Kidney (tissue), 14 donors: ENCODE results near the gene ADGRD1. TPM values are rescaled to one million over a fixed set of nuclear protein-coding genes. Genes with fewer than 3 reads are reported as not detected.
A peak's percentile ranks its signal among the peaks of the same experiment; 100 is the strongest.

Source experiments
- DNase-seq, 5 donors: peaks; one replicate each; pipeline ENCODE4 v3.0.0-alpha.2; 2013 to 2020
- FAIRE-seq: peaks from 2 replicates; lab custom pipeline; 2012; peaks lifted over from hg19 to GRCh38; lab: Jason Lieb, UNC
- H3K27ac ChIP-seq, 2 donors: one replicate each; pipeline ENCODE4 v1.7.0; 2013; ENCODE audit warnings: low read depth in 2 of 2, low read length in 2 of 2, inconsistent platforms in 1 of 2
- H3K27me3 ChIP-seq: one replicate; pipeline ENCODE4 v1.7.1; 2013; ENCODE audit warnings: low read length, inconsistent platforms; ENCODE audit not compliant: control insufficient read depth, insufficient read depth
- H3K36me3 ChIP-seq, 3 donors: one replicate each; pipeline versions ENCODE4 v1.7.0 to v1.7.1; 2013; ENCODE audit warnings: low read length in 3 of 3, control low read depth in 1 of 3, inconsistent platforms in 1 of 3; ENCODE audit not compliant: insufficient read depth in 3 of 3, control insufficient read depth in 2 of 3
- H3K4me1 ChIP-seq, 3 donors: one replicate each; pipeline versions ENCODE4 v1.7.0 to v1.7.1; 2013; ENCODE audit warnings: low read length in 3 of 3, inconsistent platforms in 1 of 3, low read depth in 1 of 3; ENCODE audit not compliant: control insufficient read depth in 2 of 3, insufficient read depth in 2 of 3
- H3K4me3 ChIP-seq, 3 donors: one replicate each; pipeline versions ENCODE4 v1.7.0 to v1.8.1; 2013; ENCODE audit warnings: low read length in 3 of 3, control low read depth in 1 of 3, inconsistent platforms in 1 of 3
- H3K9ac ChIP-seq, 3 donors: one replicate each; pipeline versions ENCODE4 v1.7.0 to v1.7.1; 2013; ENCODE audit warnings: low read length in 3 of 3, control low read depth in 1 of 3, inconsistent platforms in 1 of 3
- H3K9me3 ChIP-seq, 3 donors: one replicate each; pipeline versions ENCODE4 v1.7.0 to v1.7.1; 2013; ENCODE audit warnings: low read length in 3 of 3, control low read depth in 1 of 3, inconsistent platforms in 1 of 3; ENCODE audit not compliant: control insufficient read depth in 2 of 3, insufficient read depth in 1 of 3
- intact Hi-C: fragments of 100-400 bp; cut with DNase I; formaldehyde crosslinking; loops from one replicate; pipeline ENCODE4 v1.11.1; 2022
- polyA plus RNA-seq: library from polyadenylated mRNA; stranded (reverse); fragments of 350-450 nt; fragmentation: Illumina TruSeq; extraction: RNeasy Lipid Tissue Mini Kit (QIAGEN cat#74804); gene quantifications from one replicate; pipeline ENCODE4 v1.2.3, GENCODE V29; 2014; ENCODE audit warnings: low read depth, low replicate concordance; ENCODE audit not compliant: insufficient read depth
- total RNA-seq: library from RNA; stranded (reverse); fragmentation: NEBNext Ultra II Directional; extraction: Animal tissue kit (Norgen Biotek cat#: 25700); gene quantifications from one replicate; pipeline ENCODE4 v1.2.1, GENCODE V29; 2021
- TF ChIP-seq, protein P1 (sequence below): IDR thresholded peaks from 3 replicates; pipeline ENCODE4 v1.5.1; 2012; ENCODE audit warnings: mild to moderate bottlenecking, moderate library complexity, borderline replicate concordance; ENCODE audit not compliant: insufficient read depth; ENCODE audit errors: extremely low read depth
- donor health status: control.
- donor health status: control.
- donor health status: control.
- donor health status: control.
- donor health status: control.
- donor health status: DM: yes; HTN: yes; CAD: no.
- donor health status: Normal renal cell carcinoma (clear cell type).

Gene ADGRD1
- total and polyA plus RNA-seq, 2 donors from 2014 or later: 1.7 to 6.7 TPM

DNA sequence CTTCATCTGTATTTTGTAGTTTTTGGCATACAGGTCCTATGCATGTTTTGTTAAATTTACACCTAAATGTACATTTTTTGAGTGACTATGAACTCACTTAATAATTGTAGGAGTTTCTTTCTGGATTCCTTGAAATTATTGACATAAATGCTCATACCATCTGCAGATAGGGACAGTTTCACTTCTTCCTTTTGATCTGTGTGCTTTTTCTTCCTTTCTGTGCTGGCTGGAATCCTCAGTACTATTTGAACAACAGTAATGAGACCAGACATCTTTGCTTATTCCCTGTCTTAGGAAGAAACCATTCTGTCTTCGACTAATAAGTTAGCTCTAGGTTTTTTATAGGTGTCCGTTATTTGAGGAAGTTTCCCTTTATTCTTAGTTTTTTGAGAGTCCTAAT lies 110.3 kb downstream of the ADGRD1 start:
- intact Hi-C loops: no loop called here
- DNase-seq (no peak), FAIRE-seq (no peak)
- H3K27me3 ChIP-seq: no peaks in the 10 kb centered on the region
- H3K4me3 ChIP-seq: no peak overlapping the region
- no peaks in the 10 kb centered on the region for H3K9me3 ChIP-seq
- no peaks in the 10 kb centered on the region for H3K4me1 ChIP-seq
- no peak overlapping the region for H3K27ac ChIP-seq
- no peaks in the 10 kb centered on the region for H3K36me3 ChIP-seq
- TF ChIP-seq, protein P1, sequence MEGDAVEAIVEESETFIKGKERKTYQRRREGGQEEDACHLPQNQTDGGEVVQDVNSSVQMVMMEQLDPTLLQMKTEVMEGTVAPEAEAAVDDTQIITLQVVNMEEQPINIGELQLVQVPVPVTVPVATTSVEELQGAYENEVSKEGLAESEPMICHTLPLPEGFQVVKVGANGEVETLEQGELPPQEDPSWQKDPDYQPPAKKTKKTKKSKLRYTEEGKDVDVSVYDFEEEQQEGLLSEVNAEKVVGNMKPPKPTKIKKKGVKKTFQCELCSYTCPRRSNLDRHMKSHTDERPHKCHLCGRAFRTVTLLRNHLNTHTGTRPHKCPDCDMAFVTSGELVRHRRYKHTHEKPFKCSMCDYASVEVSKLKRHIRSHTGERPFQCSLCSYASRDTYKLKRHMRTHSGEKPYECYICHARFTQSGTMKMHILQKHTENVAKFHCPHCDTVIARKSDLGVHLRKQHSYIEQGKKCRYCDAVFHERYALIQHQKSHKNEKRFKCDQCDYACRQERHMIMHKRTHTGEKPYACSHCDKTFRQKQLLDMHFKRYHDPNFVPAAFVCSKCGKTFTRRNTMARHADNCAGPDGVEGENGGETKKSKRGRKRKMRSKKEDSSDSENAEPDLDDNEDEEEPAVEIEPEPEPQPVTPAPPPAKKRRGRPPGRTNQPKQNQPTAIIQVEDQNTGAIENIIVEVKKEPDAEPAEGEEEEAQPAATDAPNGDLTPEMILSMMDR: no peak
- no peak overlapping the region for H3K9ac ChIP-seq

- FAIRE-seq: no peak
Observed at GRCh38 chr12:131065279-131065678, 111.6 kb downstream of the ADGRD1 start.

GRCh38 chr12:131065801-131066200 lies 112.1 kb downstream of the ADGRD1 start:
- intact Hi-C loops: no loop called here
- no peaks in the 10 kb centered on the region for H3K27me3 ChIP-seq
- no peak overlapping the region for H3K4me3 ChIP-seq
- peak in 1 of 5 donors; percentile 13 for DNase-seq
- H3K36me3 ChIP-seq: no peaks in the 10 kb centered on the region
- no peaks in the 10 kb centered on the region for H3K9me3 ChIP-seq
- H3K9ac ChIP-seq: no peak overlapping the region
- TF ChIP-seq, protein P1: no peak
- no peaks in the 10 kb centered on the region for H3K4me1 ChIP-seq
- FAIRE-seq: no peak
- no peak overlapping the region for H3K27ac ChIP-seq

More at GRCh38 chr12:131065279-131065678, 111.6 kb downstream of the ADGRD1 start:
- Histone ChIP-seq H3K9me3 (no peaks in the 10 kb centered on the region), H3K27ac (no peak overlapping the region), H3K9ac (no peak overlapping the region), H3K36me3 (no peaks in the 10 kb centered on the region), H3K4me3 (no peak overlapping the region), H3K4me1 (no peaks in the 10 kb centered on the region), H3K27me3 (no peaks in the 10 kb centered on the region)
- intact Hi-C loops: no loop called here
- peak in 2 of 5 donors; percentile 28 to 51 for DNase-seq
- TF ChIP-seq, protein P1: no peak
